ENCODE data around the gene EXD3. TPM values are rescaled to one million over a fixed set of nuclear protein-coding genes. Genes with fewer than 3 reads are reported as not detected.
"Not testable (repeated sequence)": the region's sequence is repeated elsewhere in the genome, so short reads cannot be mapped to it uniquely, and the experiment has no call there.

Gene EXD3
- total and polyA plus RNA-seq, 7 donors: 8.9 to 29.7 (median 18.0) TPM

DNA sequence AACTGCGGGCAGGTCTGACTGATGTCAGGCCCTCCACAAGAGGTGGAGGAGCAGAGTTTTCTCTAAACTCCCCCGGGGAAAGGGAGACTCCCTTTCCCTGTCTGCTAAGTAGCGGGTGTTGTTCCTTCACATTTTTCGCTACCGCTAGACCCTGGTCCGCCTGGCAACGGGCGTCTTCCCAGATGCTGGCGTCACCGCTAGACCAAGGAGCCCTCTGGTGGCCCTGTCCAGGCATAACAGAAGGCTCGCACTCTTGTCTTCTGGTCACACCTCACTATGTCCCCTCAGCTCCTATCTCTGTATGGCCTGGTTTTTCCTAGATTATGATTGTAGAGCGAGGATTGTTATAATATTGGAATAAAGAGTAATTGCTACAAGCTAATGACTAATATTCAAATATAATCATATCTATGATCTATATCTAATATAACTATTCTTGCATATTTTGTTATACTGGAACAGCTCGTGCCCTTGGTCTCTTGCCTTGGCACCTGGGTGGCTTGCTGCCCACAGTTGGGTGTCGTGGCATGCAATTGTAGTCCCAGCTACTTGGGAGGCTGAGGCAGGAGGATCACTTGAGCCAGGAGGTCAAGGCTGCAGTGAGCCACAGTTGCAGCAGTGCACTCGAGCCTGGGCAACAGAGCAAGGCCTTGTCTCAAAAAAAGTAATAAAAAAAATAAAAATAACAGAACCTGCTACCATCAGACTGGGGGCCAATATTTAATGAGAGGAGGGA, 160.6 kb downstream of the EXD3 start:
- H3K27me3 ChIP-seq; DNase-seq; H3K4me1 ChIP-seq; H3K9me3 ChIP-seq; H3K4me3 ChIP-seq; intact Hi-C loops (cut with DNase I); H3K27ac ChIP-seq: not testable (repeated sequence)
- TF ChIP-seq, protein P1, sequence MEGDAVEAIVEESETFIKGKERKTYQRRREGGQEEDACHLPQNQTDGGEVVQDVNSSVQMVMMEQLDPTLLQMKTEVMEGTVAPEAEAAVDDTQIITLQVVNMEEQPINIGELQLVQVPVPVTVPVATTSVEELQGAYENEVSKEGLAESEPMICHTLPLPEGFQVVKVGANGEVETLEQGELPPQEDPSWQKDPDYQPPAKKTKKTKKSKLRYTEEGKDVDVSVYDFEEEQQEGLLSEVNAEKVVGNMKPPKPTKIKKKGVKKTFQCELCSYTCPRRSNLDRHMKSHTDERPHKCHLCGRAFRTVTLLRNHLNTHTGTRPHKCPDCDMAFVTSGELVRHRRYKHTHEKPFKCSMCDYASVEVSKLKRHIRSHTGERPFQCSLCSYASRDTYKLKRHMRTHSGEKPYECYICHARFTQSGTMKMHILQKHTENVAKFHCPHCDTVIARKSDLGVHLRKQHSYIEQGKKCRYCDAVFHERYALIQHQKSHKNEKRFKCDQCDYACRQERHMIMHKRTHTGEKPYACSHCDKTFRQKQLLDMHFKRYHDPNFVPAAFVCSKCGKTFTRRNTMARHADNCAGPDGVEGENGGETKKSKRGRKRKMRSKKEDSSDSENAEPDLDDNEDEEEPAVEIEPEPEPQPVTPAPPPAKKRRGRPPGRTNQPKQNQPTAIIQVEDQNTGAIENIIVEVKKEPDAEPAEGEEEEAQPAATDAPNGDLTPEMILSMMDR (IDR thresholded peaks at IDR 0.05): peak in 3 of 4 experiments; percentile 35 to 51 (median 36)
- H3K36me3 ChIP-seq: peaks cover 9 to 63% (median 41%) of the 10 kb centered on the region in 4 donors
- WGBS, 2 donors: 35 to 49% methylated on average over 15 of the region's 15 CpGs

Other genes with a start within 250 kb of the EXD3 start
- 10 to 100 TPM; 21.0 to 27.4 (median 24.6) TPM for gene ANAPC2, start 234.6 kb downstream of the EXD3 start, total RNA-seq
- gene ANAPC2, start 234.6 kb downstream of the EXD3 start, polyA plus RNA-seq: 10 to 100 TPM; 12.5 to 49.3 (median 13.2) TPM
- gene SSNA1, start 234.5 kb downstream of the EXD3 start, total RNA-seq: 100 to 1,000 TPM in 1 of 4 donors, 10 to 100 TPM in 3; 39.6 to 122 (median 76.3) TPM
- 100 to 1,000 TPM in 2 of 3 donors, 10 to 100 TPM in 1; 93.2 to 112 (median 105) TPM for gene SSNA1, start 234.5 kb downstream of the EXD3 start, polyA plus RNA-seq
- gene TPRN, start 222.4 kb downstream of the EXD3 start, total RNA-seq: 1 to 10 TPM; 3.0 to 4.6 (median 3.8) TPM
- gene TPRN, start 222.4 kb downstream of the EXD3 start, polyA plus RNA-seq: 10 to 100 TPM; 64.9 to 80.5 (median 78.1) TPM
- gene TMEM203, start 217.5 kb downstream of the EXD3 start, total RNA-seq: 10 to 100 TPM; 24.8 to 33.4 (median 29.1) TPM
- gene TMEM203, start 217.5 kb downstream of the EXD3 start, polyA plus RNA-seq: 10 to 100 TPM; 27.5 to 42.0 (median 38.4) TPM
- 10 to 100 TPM in 1 of 4 donors, 1 to 10 TPM in 3; 3.8 to 12.7 (median 5.1) TPM for gene NDOR1, start 217.5 kb downstream of the EXD3 start, total RNA-seq
- 10 to 100 TPM in 1 of 3 donors, 1 to 10 TPM in 2; 5.4 to 20.2 (median 6.0) TPM for gene NDOR1, start 217.5 kb downstream of the EXD3 start, polyA plus RNA-seq
- 1 to 10 TPM in 2 of 4 donors, under 1 TPM in 1, not detected in 1; 0.54 to 1.9 (median 1.1) TPM for gene RNF208, start 200.9 kb downstream of the EXD3 start, total RNA-seq
- gene RNF208, start 200.9 kb downstream of the EXD3 start, polyA plus RNA-seq: 1 to 10 TPM; 4.8 to 8.8 (median 5.5) TPM
- gene CYSRT1, start 198.0 kb downstream of the EXD3 start, total RNA-seq: under 1 TPM in 1 of 4 donors, not detected in 3; 0.33 TPM
- gene CYSRT1, start 198.0 kb downstream of the EXD3 start, polyA plus RNA-seq: 1 to 10 TPM in 1 of 3 donors, under 1 TPM in 1, not detected in 1; 0.54 to 1.2 TPM
- not detected for gene RNF224, start 195.7 kb downstream of the EXD3 start, total RNA-seq
- under 1 TPM in 1 of 3 donors, not detected in 2; 0.04 TPM for gene RNF224, start 195.7 kb downstream of the EXD3 start, polyA plus RNA-seq
- not detected for gene SLC34A3, start 192.3 kb downstream of the EXD3 start, total RNA-seq
- gene SLC34A3, start 192.3 kb downstream of the EXD3 start, polyA plus RNA-seq: not detected
- gene TUBB4B, start 181.9 kb downstream of the EXD3 start, total RNA-seq: 100 to 1,000 TPM; 141 to 196 (median 164) TPM
- gene TUBB4B, start 181.9 kb downstream of the EXD3 start, polyA plus RNA-seq: 100 to 1,000 TPM; 292 to 505 (median 444) TPM
- not detected for gene STPG3, start 171.9 kb downstream of the EXD3 start, total RNA-seq
- gene STPG3, start 171.9 kb downstream of the EXD3 start, polyA plus RNA-seq: not detected
- 10 to 100 TPM; 24.7 to 36.5 (median 33.2) TPM for gene NELFB, start 167.8 kb downstream of the EXD3 start, total RNA-seq
- gene NELFB, start 167.8 kb downstream of the EXD3 start, polyA plus RNA-seq: 10 to 100 TPM; 41.6 to 70.5 (median 45.0) TPM
- gene TOR4A, start 145.4 kb downstream of the EXD3 start, total RNA-seq: 1 to 10 TPM; 3.8 to 4.3 (median 3.9) TPM
- 10 to 100 TPM in 1 of 3 donors, 1 to 10 TPM in 2; 5.1 to 33.0 (median 6.6) TPM for gene TOR4A, start 145.4 kb downstream of the EXD3 start, polyA plus RNA-seq
- gene NRARP, start 120.9 kb downstream of the EXD3 start, total RNA-seq: 1 to 10 TPM in 3 of 4 donors, not detected in 1; 1.8 to 2.9 (median 2.8) TPM
- 10 to 100 TPM; 20.4 to 24.7 (median 24.0) TPM for gene NRARP, start 120.9 kb downstream of the EXD3 start, polyA plus RNA-seq
- gene NOXA1, start 231 bp upstream of the EXD3 start, total RNA-seq: 1 to 10 TPM; 1.4 to 3.3 (median 2.9) TPM
- 10 to 100 TPM; 15.0 to 16.4 (median 15.4) TPM for gene NOXA1, start 231 bp upstream of the EXD3 start, polyA plus RNA-seq
- gene ENTPD8, start 18.2 kb upstream of the EXD3 start, total RNA-seq: under 1 TPM in 1 of 4 donors, not detected in 3; 0.71 TPM
- gene ENTPD8, start 18.2 kb upstream of the EXD3 start, polyA plus RNA-seq: 10 to 100 TPM; 32.4 to 65.3 (median 44.4) TPM
- 10 to 100 TPM; 21.8 to 33.8 (median 27.4) TPM for gene NSMF, start 36.2 kb upstream of the EXD3 start, total RNA-seq
- gene NSMF, start 36.2 kb upstream of the EXD3 start, polyA plus RNA-seq: 10 to 100 TPM; 24.0 to 50.4 (median 42.4) TPM
- gene PNPLA7, start 127.2 kb upstream of the EXD3 start, total RNA-seq: 10 to 100 TPM in 1 of 4 donors, 1 to 10 TPM in 3; 4.3 to 12.2 (median 8.9) TPM
- 1 to 10 TPM; 1.8 to 9.5 (median 1.8) TPM for gene PNPLA7, start 127.2 kb upstream of the EXD3 start, polyA plus RNA-seq
- gene MRPL41, start 128.7 kb upstream of the EXD3 start, total RNA-seq: 10 to 100 TPM; 38.5 to 73.1 (median 57.9) TPM
- 100 to 1,000 TPM in 2 of 3 donors, 10 to 100 TPM in 1; 95.2 to 162 (median 132) TPM for gene MRPL41, start 128.7 kb upstream of the EXD3 start, polyA plus RNA-seq
- 10 to 100 TPM; 28.5 to 43.6 (median 29.0) TPM for gene DPH7, start 155.8 kb upstream of the EXD3 start, total RNA-seq
- gene DPH7, start 155.8 kb upstream of the EXD3 start, polyA plus RNA-seq: 10 to 100 TPM in 2 of 3 donors, 1 to 10 TPM in 1; 6.5 to 29.0 (median 10.2) TPM
- gene ZMYND19, start 167.3 kb upstream of the EXD3 start, total RNA-seq: 10 to 100 TPM in 2 of 4 donors, 1 to 10 TPM in 2; 7.2 to 13.0 (median 10.0) TPM
- 10 to 100 TPM in 1 of 3 donors, 1 to 10 TPM in 2; 5.4 to 17.8 (median 9.0) TPM for gene ZMYND19, start 167.3 kb upstream of the EXD3 start, polyA plus RNA-seq
- 10 to 100 TPM; 12.5 to 26.3 (median 19.7) TPM for gene ARRDC1, start 182.5 kb upstream of the EXD3 start, total RNA-seq
- 100 to 1,000 TPM in 1 of 3 donors, 10 to 100 TPM in 2; 51.7 to 131 (median 71.4) TPM for gene ARRDC1, start 182.5 kb upstream of the EXD3 start, polyA plus RNA-seq
- 10 to 100 TPM; 60.4 to 91.4 (median 70.7) TPM for gene EHMT1, start 195.8 kb upstream of the EXD3 start, total RNA-seq
- gene EHMT1, start 195.8 kb upstream of the EXD3 start, polyA plus RNA-seq: 10 to 100 TPM; 19.2 to 54.9 (median 28.2) TPM

All from sigmoid colon (tissue), 7 donors.